ENCODE results near the gene PUM2. TPM values are rescaled to one million over a fixed set of nuclear protein-coding genes. Genes with fewer than 3 reads are reported as not detected.

Gene PUM2
- total RNA-seq, 1 experiment from 2014 or later = 85.6 TPM

GRCh38 chr2:20346565-20347381 lies 3.9 kb downstream of the PUM2 start:
- POLR2A ChIA-PET = no interaction called here
- BruUV-seq (replicated peaks) = no TSS peak

DNA sequence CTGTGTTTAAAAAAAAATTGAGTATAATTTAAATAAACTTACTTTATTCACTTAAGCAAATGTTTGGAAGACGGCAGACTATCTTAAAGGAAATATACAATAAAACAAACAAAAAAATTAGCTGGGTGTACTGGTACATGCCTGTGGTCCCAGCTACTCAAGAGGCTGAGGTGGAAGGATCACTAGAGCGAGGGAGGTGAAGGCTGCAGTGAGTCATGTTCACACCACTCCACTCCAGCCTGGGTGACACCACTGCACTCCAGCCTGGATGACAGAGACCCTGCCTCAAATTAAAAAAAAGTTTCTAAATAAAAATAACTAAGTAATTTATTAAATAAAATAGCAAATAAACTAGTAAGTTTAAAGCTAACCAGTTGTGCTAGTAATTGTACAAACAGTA lies 7.5 kb downstream of the PUM2 start:
- ATAC-seq (0 out of 2 replicates have a peak, but pooled peaks have one; percentile 66), DNase-seq (ENCODE audit: low read depth, low spot score) (no peak)
- in situ Hi-C loops (cut with HindIII; ENCODE audit: low pct_unique_long_range_greater_than_20kb, low sequenced_read_pairs) (no loop called here), intact Hi-C loops (cut with micrococcal nuclease; ENCODE audit: unreplicated experiment) (no loop called here)
- Histone ChIP-seq H3K4me3 (ENCODE audit: low read depth in 2 of 2, low read length in 2 of 2) (no peak overlapping the region), H3K27ac (ENCODE audit: low read length) (no peak overlapping the region), H3K36me3 (ENCODE audit: control insufficient read depth, insufficient read depth, low read length) (no peaks in the 10 kb centered on the region), H3K27me3 (ENCODE audit: control insufficient read depth, insufficient read depth, low read length) (no peaks in the 10 kb centered on the region), H3K4me1 (ENCODE audit: control insufficient read depth, insufficient read depth, low read length) (peaks cover 30% of the 10 kb centered on the region), H3K9me3 (ENCODE audit: control insufficient read depth, insufficient read depth, low read depth, low read length) (no peaks in the 10 kb centered on the region)
- BruUV-seq (replicated peaks) = no TSS peak
- TF ChIP-seq SIN3A (IDR thresholded peaks at IDR 0.05; ENCODE audit: borderline replicate concordance, insufficient read depth, low read depth, low read length) (no peak), POLR2AphosphoS5 (IDR thresholded peaks at IDR 0.05; ENCODE audit: low read depth, low read length) (no peak), CTCF (IDR thresholded peaks at IDR 0.05) (no peak), TCF7L2 (IDR thresholded peaks at IDR 0.05; ENCODE audit: low read depth, low read length) (no peak)
- TF ChIP-seq, protein P1, sequence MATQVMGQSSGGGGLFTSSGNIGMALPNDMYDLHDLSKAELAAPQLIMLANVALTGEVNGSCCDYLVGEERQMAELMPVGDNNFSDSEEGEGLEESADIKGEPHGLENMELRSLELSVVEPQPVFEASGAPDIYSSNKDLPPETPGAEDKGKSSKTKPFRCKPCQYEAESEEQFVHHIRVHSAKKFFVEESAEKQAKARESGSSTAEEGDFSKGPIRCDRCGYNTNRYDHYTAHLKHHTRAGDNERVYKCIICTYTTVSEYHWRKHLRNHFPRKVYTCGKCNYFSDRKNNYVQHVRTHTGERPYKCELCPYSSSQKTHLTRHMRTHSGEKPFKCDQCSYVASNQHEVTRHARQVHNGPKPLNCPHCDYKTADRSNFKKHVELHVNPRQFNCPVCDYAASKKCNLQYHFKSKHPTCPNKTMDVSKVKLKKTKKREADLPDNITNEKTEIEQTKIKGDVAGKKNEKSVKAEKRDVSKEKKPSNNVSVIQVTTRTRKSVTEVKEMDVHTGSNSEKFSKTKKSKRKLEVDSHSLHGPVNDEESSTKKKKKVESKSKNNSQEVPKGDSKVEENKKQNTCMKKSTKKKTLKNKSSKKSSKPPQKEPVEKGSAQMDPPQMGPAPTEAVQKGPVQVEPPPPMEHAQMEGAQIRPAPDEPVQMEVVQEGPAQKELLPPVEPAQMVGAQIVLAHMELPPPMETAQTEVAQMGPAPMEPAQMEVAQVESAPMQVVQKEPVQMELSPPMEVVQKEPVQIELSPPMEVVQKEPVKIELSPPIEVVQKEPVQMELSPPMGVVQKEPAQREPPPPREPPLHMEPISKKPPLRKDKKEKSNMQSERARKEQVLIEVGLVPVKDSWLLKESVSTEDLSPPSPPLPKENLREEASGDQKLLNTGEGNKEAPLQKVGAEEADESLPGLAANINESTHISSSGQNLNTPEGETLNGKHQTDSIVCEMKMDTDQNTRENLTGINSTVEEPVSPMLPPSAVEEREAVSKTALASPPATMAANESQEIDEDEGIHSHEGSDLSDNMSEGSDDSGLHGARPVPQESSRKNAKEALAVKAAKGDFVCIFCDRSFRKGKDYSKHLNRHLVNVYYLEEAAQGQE (IDR thresholded peaks at IDR 0.05; ENCODE audit: insufficient read depth in 1 of 2, low read depth in 2 of 2, low read length in 1 of 2) = no peak
- CTCF ChIA-PET = interaction anchor here (1.1 kb wide), 1 partner anchor 17 kb away, joined by 3 read pairs; no protein-coding TSS in a partner anchor
- POLR2A ChIA-PET = interaction anchor here (0.7 kb wide), 1 partner anchor 40 kb away, joined by 3 read pairs; no protein-coding TSS in a partner anchor

More at GRCh38 chr2:20346565-20347381, 3.9 kb downstream of the PUM2 start:
- CTCF ChIA-PET = no interaction called here
- H3K27me3 ChIP-seq (ENCODE audit: control insufficient read depth, insufficient read depth, low read length) = no peaks in the 10 kb centered on the region
- H3K4me3 ChIP-seq (ENCODE audit: low read depth in 2 of 2, low read length in 2 of 2) = no peak overlapping the region
- H3K9me3 ChIP-seq (ENCODE audit: control insufficient read depth, insufficient read depth, low read depth, low read length) = no peaks in the 10 kb centered on the region
- TF ChIP-seq TCF7L2 (IDR thresholded peaks at IDR 0.05; ENCODE audit: low read depth, low read length) (no peak), CTCF (IDR thresholded peaks at IDR 0.05) (no peak), POLR2AphosphoS5 (IDR thresholded peaks at IDR 0.05; ENCODE audit: low read depth, low read length) (no peak), SIN3A (IDR thresholded peaks at IDR 0.05; ENCODE audit: borderline replicate concordance, insufficient read depth, low read depth, low read length) (no peak)
- TF ChIP-seq, protein P1 (IDR thresholded peaks at IDR 0.05; ENCODE audit: insufficient read depth in 1 of 2, low read depth in 2 of 2, low read length in 1 of 2) = no peak
- in situ Hi-C loops (cut with HindIII; ENCODE audit: low pct_unique_long_range_greater_than_20kb, low sequenced_read_pairs) = no loop called here
- no peaks in the 10 kb centered on the region; the same call in 1 of the 2 replicates for H3K36me3 ChIP-seq (ENCODE audit: control insufficient read depth, insufficient read depth, low read length)
- no peak for ATAC-seq
- intact Hi-C loops (cut with micrococcal nuclease; ENCODE audit: unreplicated experiment) = no loop called here
- DNase-seq (ENCODE audit: low read depth, low spot score) = no peak
- no peak overlapping the region for H3K27ac ChIP-seq (ENCODE audit: low read length)
- peaks cover 30% of the 10 kb centered on the region for H3K4me1 ChIP-seq (ENCODE audit: control insufficient read depth, insufficient read depth, low read length)
